H9 (cell line): Measurements from ENCODE around the gene NPAS2. TPM values are rescaled to one million over a fixed set of nuclear protein-coding genes. Genes with fewer than 3 reads are reported as not detected.

Source experiments
- DNase-seq: peaks from one replicate; pipeline ENCODE4 v3.0.0-alpha.2; 2017
- H2AFZ ChIP-seq: one replicate; pipeline ENCODE4 v1.6.1; 2013; ENCODE audit warnings: mild to moderate bottlenecking, low read length, control low read depth, moderate library complexity
- H2AK5ac ChIP-seq: 2 replicates; pipeline ENCODE4 v1.6.1; 2013; ENCODE audit warnings: low read length, control low read depth, mixed read lengths; ENCODE audit not compliant: insufficient read length
- H2BK120ac ChIP-seq: one replicate; pipeline ENCODE4 v1.6.1; 2013; ENCODE audit warnings: low read depth, mild to moderate bottlenecking, low read length, control low read depth, inconsistent platforms; ENCODE audit not compliant: poor library complexity, severe bottlenecking
- H2BK12ac ChIP-seq: 2 replicates; pipeline ENCODE4 v1.6.1; 2013; ENCODE audit warnings: low read length, control low read depth, mixed read lengths, low read depth; ENCODE audit not compliant: insufficient read length
- H2BK15ac ChIP-seq: 2 replicates; pipeline ENCODE4 v1.6.1; 2013; ENCODE audit warnings: low read depth, low read length, control low read depth
- H2BK20ac ChIP-seq: one replicate; pipeline ENCODE4 v1.6.1; 2013; ENCODE audit warnings: low read depth, mild to moderate bottlenecking, low read length, control low read depth, inconsistent platforms; ENCODE audit not compliant: poor library complexity, severe bottlenecking
- H2BK5ac ChIP-seq: 2 replicates; pipeline ENCODE4 v1.6.1; 2013; ENCODE audit warnings: low read length, control low read depth, mixed read lengths; ENCODE audit not compliant: insufficient read length
- H3K14ac ChIP-seq: 2 replicates; pipeline ENCODE4 v1.6.1; 2013; ENCODE audit warnings: low read length, control low read depth; ENCODE audit not compliant: insufficient read depth
- H3K18ac ChIP-seq: 2 replicates; pipeline ENCODE4 v1.6.1; 2013; ENCODE audit warnings: low read depth, mild to moderate bottlenecking, mixed read lengths, low read length, control low read depth; ENCODE audit not compliant: insufficient read length
- H3K23ac ChIP-seq: 2 replicates; pipeline ENCODE4 v1.6.1; 2013; ENCODE audit warnings: low read length, control low read depth, mixed read lengths, low read depth; ENCODE audit not compliant: insufficient read length
- H3K23me2 ChIP-seq: 2 replicates; pipeline ENCODE4 v1.6.1; 2013; ENCODE audit warnings: low read depth, mild to moderate bottlenecking, mixed read lengths, low read length, control low read depth; ENCODE audit not compliant: insufficient read length, poor library complexity, severe bottlenecking
- H3K27ac ChIP-seq: 2 replicates; pipeline ENCODE4 v1.5.1; 2013; ENCODE audit warnings: low read length, control low read depth, mixed read lengths, low read depth; ENCODE audit not compliant: insufficient read length
- H3K27me3 ChIP-seq: 2 replicates; pipeline ENCODE4 v1.6.1; 2013; ENCODE audit warnings: low read length, control low read depth, inconsistent platforms; ENCODE audit not compliant: insufficient read depth
- H3K4ac ChIP-seq: 2 replicates; pipeline ENCODE4 v1.6.1; 2013; ENCODE audit warnings: low read depth, mild to moderate bottlenecking, control low read depth, inconsistent platforms, low read length, moderate library complexity
- H3K4me1 ChIP-seq: 2 replicates; pipeline ENCODE4 v1.6.1; 2013; ENCODE audit warnings: low read length, control low read depth, inconsistent platforms; ENCODE audit not compliant: insufficient read depth
- H3K4me2 ChIP-seq: 2 replicates; pipeline ENCODE4 v1.6.1; 2013; ENCODE audit warnings: low read length, control low read depth, mixed read lengths; ENCODE audit not compliant: insufficient read length, insufficient read depth
- H3K56ac ChIP-seq: 2 replicates; pipeline ENCODE4 v1.6.1; 2013; ENCODE audit warnings: low read depth, mild to moderate bottlenecking, mixed read lengths, low read length, control low read depth; ENCODE audit not compliant: insufficient read length
- H3K79me1 ChIP-seq: 2 replicates; pipeline ENCODE4 v1.6.1; 2013; ENCODE audit warnings: low read depth, mild to moderate bottlenecking, moderate library complexity, low read length, control low read depth, inconsistent platforms; ENCODE audit not compliant: insufficient read depth, poor library complexity, severe bottlenecking
- H3K79me2 ChIP-seq: 2 replicates; pipeline ENCODE4 v1.6.1; 2013; ENCODE audit warnings: low read length, control low read depth, inconsistent platforms; ENCODE audit not compliant: insufficient read depth
- H3K9ac ChIP-seq: 2 replicates; pipeline ENCODE4 v1.6.1; 2013; ENCODE audit warnings: low read length, control low read depth, mixed read lengths; ENCODE audit not compliant: insufficient read length; ENCODE audit errors: extremely low read depth
- H3K9me3 ChIP-seq: one replicate; pipeline ENCODE4 v1.6.1; 2013; ENCODE audit warnings: low read depth, low read length, inconsistent platforms; ENCODE audit not compliant: control insufficient read depth
- H3T11ph ChIP-seq: one replicate; pipeline ENCODE4 v1.6.1; 2013; ENCODE audit warnings: mild to moderate bottlenecking, low read length, control low read depth, inconsistent platforms
- H4K20me1 ChIP-seq: one replicate; pipeline ENCODE4 v1.6.1; 2013; ENCODE audit not compliant: control insufficient read depth, insufficient read length, insufficient read depth
- H4K5ac ChIP-seq: 2 replicates; pipeline ENCODE4 v1.6.1; 2013; ENCODE audit warnings: low read depth, mild to moderate bottlenecking, mixed read lengths, low read length, control low read depth; ENCODE audit not compliant: insufficient read length
- H4K8ac ChIP-seq: replicated peaks from 2 replicates; pipeline ENCODE4 v1.6.1; 2013; ENCODE audit warnings: low read length, control low read depth, mixed read lengths, low read depth; ENCODE audit not compliant: insufficient read length
- H4K91ac ChIP-seq: 2 replicates; pipeline ENCODE4 v1.6.1; 2013; ENCODE audit warnings: low read depth, mild to moderate bottlenecking, moderate library complexity, mixed read lengths, low read length, control low read depth; ENCODE audit not compliant: insufficient read length
- H3K27ac Mint-ChIP-seq, 3 experiments: 2 replicates in 2 of 3; 3 replicates in 1 of 3; pipeline ENCODE4 v1.8.0; 2020 to 2021; ENCODE audit warnings: mixed read lengths in 3 of 3, mild to moderate bottlenecking in 1 of 3, moderate library complexity in 1 of 3
- H3K27me3 Mint-ChIP-seq: 2 replicates; pipeline ENCODE4 v1.8.0; 2021; ENCODE audit warnings: low read depth, mild to moderate bottlenecking, moderate library complexity, mixed read lengths
- H3K36me3 Mint-ChIP-seq, 3 experiments: 2 replicates in 2 of 3; 3 replicates in 1 of 3; pipeline ENCODE4 v1.8.0; 2020 to 2021; ENCODE audit warnings: low read depth in 3 of 3, mixed read lengths in 3 of 3; ENCODE audit not compliant: insufficient read depth in 1 of 3
- H3K4me1 Mint-ChIP-seq, 2 experiments: 2 replicates each; pipeline ENCODE4 v1.8.0; 2020; ENCODE audit warnings: mixed read lengths in 2 of 2
- H3K4me3 Mint-ChIP-seq, 2 experiments: 2 replicates in 1 of 2; 3 replicates in 1 of 2; pipeline ENCODE4 v1.8.0; 2020 to 2021; ENCODE audit warnings: mild to moderate bottlenecking in 2 of 2, mixed read lengths in 2 of 2, moderate library complexity in 1 of 2
- H3K9me3 Mint-ChIP-seq, 2 experiments: 2 replicates in 1 of 2; 3 replicates in 1 of 2; pipeline ENCODE4 v1.8.0; 2020; ENCODE audit warnings: mild to moderate bottlenecking in 2 of 2, mixed read lengths in 2 of 2, moderate library complexity in 1 of 2
- WGBS: extraction: QIAGEN DNeasy Blood & Tissue Kit; methylation state at CpG from one replicate; pipeline ENCODE4 v1.1.7; 2013; ENCODE audit warnings: missing lambda C conversion rate, low lambda C conversion rate, mixed read lengths; ENCODE audit not compliant: insufficient read length; ENCODE audit errors: extremely low coverage; 5-methylcytosine and 5-hydroxymethylcytosine counted together
- total RNA-seq: library from RNA; stranded (reverse); gene quantifications from 2 replicates; pipeline ENCODE4 v1.2.1, GENCODE V29; 2021
- TF ChIP-seq, protein P1 (sequence below): fragments of 200-600 bp; sonication (generic); conservative IDR thresholded peaks from 3 replicates; pipeline ENCODE4 v1.8.0; 2021; ENCODE audit warnings: antibody characterized with exemption, mild to moderate bottlenecking

NPAS2 gene
- total RNA-seq, 1 experiment from 2014 or later = 1.3 TPM

DNA sequence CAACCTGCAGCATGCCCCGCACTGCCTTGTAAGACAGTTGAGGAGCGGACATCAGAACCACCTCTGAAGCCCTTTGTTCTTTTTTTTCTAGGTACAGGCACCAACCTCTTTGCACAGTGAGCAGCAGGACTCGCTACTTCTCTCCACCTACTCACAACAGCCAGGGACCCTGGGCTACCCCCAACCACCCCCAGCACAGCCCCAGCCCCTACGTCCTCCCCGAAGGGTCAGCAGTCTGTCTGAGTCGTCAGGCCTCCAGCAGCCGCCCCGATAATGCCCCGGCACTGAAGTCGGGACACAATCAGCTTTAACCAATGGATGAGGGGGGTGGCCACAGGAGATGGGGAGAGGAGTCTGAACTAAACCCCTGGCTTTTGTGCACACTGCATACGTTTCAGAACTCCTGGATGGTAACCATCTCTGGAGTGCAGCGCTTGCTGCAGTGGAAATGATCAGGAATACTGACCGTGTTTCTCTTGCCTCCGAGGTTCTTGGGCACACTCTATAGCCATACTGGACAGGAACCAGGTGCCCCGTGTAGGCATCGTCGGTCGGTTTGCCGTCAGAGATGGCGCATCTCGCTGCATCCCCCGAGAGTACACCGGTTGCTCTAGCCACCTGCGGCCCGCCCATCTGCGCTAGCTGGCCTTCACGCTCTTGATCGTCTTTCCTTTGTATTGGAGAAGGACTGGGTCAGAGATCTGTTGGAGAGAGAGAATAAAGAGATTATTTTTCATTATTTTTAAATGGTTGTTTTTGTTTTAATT, 175.6 kb downstream of the NPAS2 start:
- Histone ChIP-seq H2AFZ (no peak overlapping the region), H3K9me3 (no peaks in the 10 kb centered on the region), H3K4me1 (no peaks in the 10 kb centered on the region), H2BK12ac (no peak overlapping the region), H3K23ac (no peak overlapping the region), H4K91ac (no peak overlapping the region), H2BK120ac (no peak overlapping the region), H2BK15ac (no peak overlapping the region), H4K8ac (no peak overlapping the region), H3K23me2 (no peaks in the 10 kb centered on the region), H2BK5ac (no peak overlapping the region), H4K5ac (no peak overlapping the region), H3K27ac (no peak overlapping the region), H2BK20ac (no peak overlapping the region), H4K20me1 (no peaks in the 10 kb centered on the region), H3K14ac (no peak overlapping the region), H3K9ac (no peak overlapping the region), H3K27me3 (no peaks in the 10 kb centered on the region), H3K18ac (no peak overlapping the region), H3K4ac (no peak overlapping the region), H2AK5ac (no peak overlapping the region), H3T11ph (no peak overlapping the region), H3K4me2 (no peak overlapping the region), H3K56ac (no peak overlapping the region), H3K79me2 (no peaks in the 10 kb centered on the region), H3K79me1 (no peaks in the 10 kb centered on the region)
- no peaks in the 10 kb centered on the region for H3K36me3 Mint-ChIP-seq
- peaks cover 2% of the 10 kb centered on the region for H3K27me3 Mint-ChIP-seq
- DNase-seq = no peak
- H3K9me3 Mint-ChIP-seq = no peaks in the 10 kb centered on the region
- TF ChIP-seq, protein P1, sequence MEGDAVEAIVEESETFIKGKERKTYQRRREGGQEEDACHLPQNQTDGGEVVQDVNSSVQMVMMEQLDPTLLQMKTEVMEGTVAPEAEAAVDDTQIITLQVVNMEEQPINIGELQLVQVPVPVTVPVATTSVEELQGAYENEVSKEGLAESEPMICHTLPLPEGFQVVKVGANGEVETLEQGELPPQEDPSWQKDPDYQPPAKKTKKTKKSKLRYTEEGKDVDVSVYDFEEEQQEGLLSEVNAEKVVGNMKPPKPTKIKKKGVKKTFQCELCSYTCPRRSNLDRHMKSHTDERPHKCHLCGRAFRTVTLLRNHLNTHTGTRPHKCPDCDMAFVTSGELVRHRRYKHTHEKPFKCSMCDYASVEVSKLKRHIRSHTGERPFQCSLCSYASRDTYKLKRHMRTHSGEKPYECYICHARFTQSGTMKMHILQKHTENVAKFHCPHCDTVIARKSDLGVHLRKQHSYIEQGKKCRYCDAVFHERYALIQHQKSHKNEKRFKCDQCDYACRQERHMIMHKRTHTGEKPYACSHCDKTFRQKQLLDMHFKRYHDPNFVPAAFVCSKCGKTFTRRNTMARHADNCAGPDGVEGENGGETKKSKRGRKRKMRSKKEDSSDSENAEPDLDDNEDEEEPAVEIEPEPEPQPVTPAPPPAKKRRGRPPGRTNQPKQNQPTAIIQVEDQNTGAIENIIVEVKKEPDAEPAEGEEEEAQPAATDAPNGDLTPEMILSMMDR = no peak
- peaks cover 2 to 10% of the 10 kb centered on the region in 2 experiments; a peak in 3 of 4 replicates for H3K4me1 Mint-ChIP-seq
- H3K27ac Mint-ChIP-seq = no peak overlapping the region
- WGBS = no CpG with 5 or more reads among the region's 28 CpGs
- H3K4me3 Mint-ChIP-seq = no peak overlapping the region
